Activated T-helper 2 cell treated with anti-CD3 and anti-CD28 coated beads, Interferon-gamma antibody, Interleukin-2, Interleukin-4, amounts not matched to agents 10 μg/mL and 5 μg/mL and 100 μg/mL, durations not matched to agents 14 hours and 24 hours and 36 hours (primary cell): ENCODE measurements around the gene SOX1. TPM values are rescaled to one million over a fixed set of nuclear protein-coding genes. Genes with fewer than 3 reads are reported as not detected.

Experiments used
- DNase-seq: peaks from one replicate; pipeline ENCODE4 v3.0.0; 2021; ENCODE audit warnings: low spot score
- H3K27ac Mint-ChIP-seq: one replicate; pipeline ENCODE4 v1.8.0; 2021; ENCODE audit warnings: mixed read lengths
- H3K27me3 Mint-ChIP-seq: one replicate; pipeline ENCODE4 v1.8.0; 2021; ENCODE audit warnings: low read depth, mixed read lengths
- H3K36me3 Mint-ChIP-seq: one replicate; pipeline ENCODE4 v1.8.0; 2021; ENCODE audit warnings: low read depth, mixed read lengths
- H3K4me1 Mint-ChIP-seq: one replicate; pipeline ENCODE4 v1.8.0; 2021; ENCODE audit warnings: low read depth, mixed read lengths
- H3K4me3 Mint-ChIP-seq: one replicate; pipeline ENCODE4 v1.8.0; 2021; ENCODE audit warnings: low read depth, mild to moderate bottlenecking, moderate library complexity, mixed read lengths
- H3K9me3 Mint-ChIP-seq: one replicate; pipeline ENCODE4 v1.8.0; 2021; ENCODE audit warnings: mixed read lengths
- intact Hi-C: fragments of 100-400 bp; cut with micrococcal nuclease; formaldehyde crosslinking; loops from one replicate; pipeline ENCODE4 v1.15.1; 2023
- total RNA-seq: library from RNA; stranded (reverse); gene quantifications from 2 replicates; pipeline ENCODE4 v1.2.3, GENCODE V29; 2022

SOX1 gene
- total RNA-seq, 1 donor from 2014 or later: not detected

GRCh38 chr13:112060899-112061366, 6.0 kb upstream of the SOX1 start:
- no peaks in the 10 kb centered on the region for H3K9me3 Mint-ChIP-seq
- no peak overlapping the region for H3K27ac Mint-ChIP-seq
- no peaks in the 10 kb centered on the region for H3K36me3 Mint-ChIP-seq
- H3K4me3 Mint-ChIP-seq: no peak overlapping the region
- no peaks in the 10 kb centered on the region for H3K4me1 Mint-ChIP-seq
- intact Hi-C loops: loop anchor here (5.0 kb wide), 1 partner anchor 381 kb away; no protein-coding TSS in a partner anchor
- DNase-seq: no peak
- peaks cover 78% of the 10 kb centered on the region for H3K27me3 Mint-ChIP-seq

- no peak overlapping the region for H3K4me3 Mint-ChIP-seq
- intact Hi-C loops: loop anchor here (5.0 kb wide), 1 partner anchor 381 kb away; no protein-coding TSS in a partner anchor
- no peaks in the 10 kb centered on the region for H3K9me3 Mint-ChIP-seq
- H3K27ac Mint-ChIP-seq: no peak overlapping the region
- no peaks in the 10 kb centered on the region for H3K36me3 Mint-ChIP-seq
- no peak for DNase-seq
- peaks cover 78% of the 10 kb centered on the region for H3K27me3 Mint-ChIP-seq
- H3K4me1 Mint-ChIP-seq: no peaks in the 10 kb centered on the region
Observed at GRCh38 chr13:112061367-112062061, 5.4 kb upstream of the SOX1 start.

GRCh38 chr13:112062072-112062567, 4.8 kb upstream of the SOX1 start:
- intact Hi-C loops: loop anchor here (5.0 kb wide), 1 partner anchor 380 kb away; no protein-coding TSS in a partner anchor
- Mint-ChIP-seq H3K4me1 (no peaks in the 10 kb centered on the region), H3K9me3 (no peaks in the 10 kb centered on the region), H3K27me3 (peaks cover 74% of the 10 kb centered on the region), H3K27ac (no peak overlapping the region), H3K4me3 (no peak overlapping the region), H3K36me3 (no peaks in the 10 kb centered on the region)
- no peak for DNase-seq

GRCh38 chr13:112062571-112063570, 4.1 kb upstream of the SOX1 start:
- Mint-ChIP-seq H3K9me3 (no peaks in the 10 kb centered on the region), H3K27ac (peak overlapping the region; percentile 49), H3K36me3 (no peaks in the 10 kb centered on the region), H3K27me3 (peaks cover 68% of the 10 kb centered on the region), H3K4me3 (no peak overlapping the region), H3K4me1 (no peaks in the 10 kb centered on the region)
- no peak for DNase-seq
- intact Hi-C loops: loop anchor here (5.0 kb wide), 1 partner anchor 379 kb away; no protein-coding TSS in a partner anchor

- no peak for DNase-seq
- intact Hi-C loops: loop anchor here (5.0 kb wide), 1 partner anchor 378 kb away; no protein-coding TSS in a partner anchor
- no peaks in the 10 kb centered on the region for H3K4me1 Mint-ChIP-seq
- H3K4me3 Mint-ChIP-seq: no peak overlapping the region
- no peaks in the 10 kb centered on the region for H3K9me3 Mint-ChIP-seq
- H3K27me3 Mint-ChIP-seq: peaks cover 61% of the 10 kb centered on the region
- H3K36me3 Mint-ChIP-seq: no peaks in the 10 kb centered on the region
- H3K27ac Mint-ChIP-seq: no peak overlapping the region
Observed at GRCh38 chr13:112063807-112064206, 3.1 kb upstream of the SOX1 start.

- no peak overlapping the region for H3K27ac Mint-ChIP-seq
- H3K36me3 Mint-ChIP-seq: no peaks in the 10 kb centered on the region
- H3K4me1 Mint-ChIP-seq: no peaks in the 10 kb centered on the region
- intact Hi-C loops: loop anchor here (5.0 kb wide), 1 partner anchor 378 kb away; no protein-coding TSS in a partner anchor
- DNase-seq: no peak
- H3K27me3 Mint-ChIP-seq: peaks cover 61% of the 10 kb centered on the region
- peaks cover 1% of the 10 kb centered on the region for H3K9me3 Mint-ChIP-seq
- no peak overlapping the region for H3K4me3 Mint-ChIP-seq
Observed at GRCh38 chr13:112064222-112064621, 2.7 kb upstream of the SOX1 start.

GRCh38 chr13:112065521-112065866, 1.5 kb upstream of the SOX1 start:
- Mint-ChIP-seq H3K36me3 (no peaks in the 10 kb centered on the region), H3K27me3 (peaks cover 60% of the 10 kb centered on the region), H3K4me3 (no peak overlapping the region), H3K9me3 (peaks cover 6% of the 10 kb centered on the region), H3K4me1 (no peaks in the 10 kb centered on the region), H3K27ac (no peak overlapping the region)
- DNase-seq: no peak
- intact Hi-C loops: no loop called here

- no peak overlapping the region for H3K4me3 Mint-ChIP-seq
- intact Hi-C loops: no loop called here
- no peaks in the 10 kb centered on the region for H3K4me1 Mint-ChIP-seq
- no peaks in the 10 kb centered on the region for H3K36me3 Mint-ChIP-seq
- H3K9me3 Mint-ChIP-seq: peaks cover 10% of the 10 kb centered on the region
- no peak for DNase-seq
- H3K27ac Mint-ChIP-seq: no peak overlapping the region
- peaks cover 61% of the 10 kb centered on the region for H3K27me3 Mint-ChIP-seq
Observed at GRCh38 chr13:112065867-112066623, 904 bp upstream of the SOX1 start.

GRCh38 chr13:112066624-112067004, 335 bp upstream of the SOX1 start:
- DNase-seq: no peak
- Mint-ChIP-seq H3K36me3 (no peaks in the 10 kb centered on the region), H3K27me3 (peaks cover 66% of the 10 kb centered on the region), H3K9me3 (peaks cover 10% of the 10 kb centered on the region), H3K27ac (no peak overlapping the region), H3K4me3 (no peak overlapping the region), H3K4me1 (no peaks in the 10 kb centered on the region)
- intact Hi-C loops: no loop called here

- intact Hi-C loops: no loop called here
- no peak for DNase-seq
- Mint-ChIP-seq H3K27me3 (peaks cover 60% of the 10 kb centered on the region), H3K4me3 (no peak overlapping the region), H3K9me3 (peaks cover 10% of the 10 kb centered on the region), H3K27ac (no peak overlapping the region), H3K4me1 (no peaks in the 10 kb centered on the region), H3K36me3 (no peaks in the 10 kb centered on the region)
Observed at GRCh38 chr13:112067871-112068539, 1.1 kb downstream of the SOX1 start.

GRCh38 chr13:112068540-112069060, 1.7 kb downstream of the SOX1 start:
- no peak for DNase-seq
- no peaks in the 10 kb centered on the region for H3K36me3 Mint-ChIP-seq
- intact Hi-C loops: no loop called here
- peak overlapping the region; percentile 50 for H3K27ac Mint-ChIP-seq
- no peak overlapping the region for H3K4me3 Mint-ChIP-seq
- H3K27me3 Mint-ChIP-seq: peaks cover 57% of the 10 kb centered on the region
- H3K9me3 Mint-ChIP-seq: peaks cover 10% of the 10 kb centered on the region
- no peaks in the 10 kb centered on the region for H3K4me1 Mint-ChIP-seq
